GM21717 (cell line): ENCODE measurements around the gene KRT72.

Experiments used
- ATAC-seq: cut with Tn5 transposase; IDR thresholded peaks from one replicate; pipeline ENCODE4 v1.9.1; 2021; ENCODE audit warnings: mild to moderate bottlenecking, moderate library complexity; ENCODE audit not compliant: unreplicated experiment

KRT72 gene

DNA sequence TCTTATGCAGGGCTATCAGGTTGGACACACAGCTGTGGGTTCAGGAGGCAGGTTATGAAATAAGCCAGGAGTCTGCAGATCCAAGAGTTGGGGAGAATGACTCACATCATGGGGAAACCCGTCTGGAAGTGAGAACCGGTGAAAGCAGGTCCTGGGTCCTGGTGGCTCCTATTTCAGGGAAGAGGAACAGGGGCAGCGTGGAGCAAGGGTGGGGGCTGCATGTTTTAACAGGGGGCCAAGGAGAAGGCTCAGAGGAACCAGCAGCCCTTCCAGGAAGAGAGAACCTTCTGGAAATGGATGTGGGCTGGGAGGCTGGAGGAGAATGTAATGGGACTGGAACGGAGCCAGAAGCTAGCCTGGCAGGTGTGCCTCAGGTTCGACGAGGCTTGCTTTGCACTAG is 19.8 kb downstream of the KRT72 start:
- no peak for ATAC-seq

DNA sequence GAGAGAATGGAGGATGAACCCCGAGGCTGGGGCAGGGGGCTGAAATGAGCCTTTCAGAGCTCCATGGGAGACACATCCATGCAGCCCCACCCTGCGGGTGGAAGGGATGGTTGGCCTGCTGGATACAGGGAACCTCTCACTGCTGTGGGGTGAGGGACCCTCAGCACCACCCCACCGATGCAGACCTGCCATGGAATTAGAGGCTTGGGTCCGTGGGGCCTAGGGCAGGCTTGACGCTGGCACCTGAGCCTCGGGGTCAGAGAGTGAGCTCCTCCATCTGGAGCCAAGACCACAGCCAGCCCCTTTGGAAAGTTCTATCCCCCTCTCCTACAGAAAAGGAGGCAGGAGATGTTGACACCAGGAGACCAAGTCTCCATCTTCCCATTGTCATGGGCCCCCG is 20.2 kb downstream of the KRT72 start:
- ATAC-seq = no peak

GRCh38 chr12:52580496-52580895 is 20.8 kb downstream of the KRT72 start:
- no peak for ATAC-seq

- no peak for ATAC-seq
These were observed 21.5 kb downstream of the KRT72 start for GRCh38 chr12:52579468-52580465.

GRCh38 chr12:52578469-52578868 is 22.8 kb downstream of the KRT72 start:
- no peak for ATAC-seq

- ATAC-seq = no peak
These were observed 23.9 kb downstream of the KRT72 start for GRCh38 chr12:52577316-52577715.

- no peak for ATAC-seq
These were observed 25.3 kb downstream of the KRT72 start for GRCh38 chr12:52575948-52576347.

- no peak for ATAC-seq
These were observed 26.0 kb downstream of the KRT72 start for GRCh38 chr12:52575256-52575655.

GRCh38 chr12:52573743-52574142 is 27.5 kb downstream of the KRT72 start, which contains the start of gene KRT74:
Gene KRT74, minus strand, starts transcription at chr12:52573843. Its CDS starts 66 bp downstream, at chr12:52573777.
- no peak for ATAC-seq

DNA sequence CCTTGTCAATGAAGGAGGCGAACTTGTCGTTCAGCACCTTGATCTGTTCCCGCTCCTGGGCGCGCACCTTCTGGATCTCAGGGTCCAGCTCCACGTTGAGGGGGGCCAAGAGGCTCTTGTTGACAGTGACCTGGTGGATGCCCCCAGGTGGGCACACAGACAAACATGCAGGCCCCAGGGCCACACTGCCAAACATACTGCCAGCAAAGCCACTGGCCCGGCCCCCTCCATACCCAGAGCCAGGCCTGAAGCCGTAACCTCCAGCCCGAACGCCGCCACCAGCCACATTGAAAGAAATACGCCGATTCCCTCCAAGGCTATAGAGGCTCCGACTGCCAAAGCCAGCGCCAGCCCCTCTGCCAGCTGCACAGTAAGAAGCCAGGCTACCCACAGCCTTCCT is 28.0 kb downstream of the KRT72 start:
- ATAC-seq = no peak

- no peak for ATAC-seq
These were observed 30.8 kb downstream of the KRT72 start for GRCh38 chr12:52570511-52570910.

DNA sequence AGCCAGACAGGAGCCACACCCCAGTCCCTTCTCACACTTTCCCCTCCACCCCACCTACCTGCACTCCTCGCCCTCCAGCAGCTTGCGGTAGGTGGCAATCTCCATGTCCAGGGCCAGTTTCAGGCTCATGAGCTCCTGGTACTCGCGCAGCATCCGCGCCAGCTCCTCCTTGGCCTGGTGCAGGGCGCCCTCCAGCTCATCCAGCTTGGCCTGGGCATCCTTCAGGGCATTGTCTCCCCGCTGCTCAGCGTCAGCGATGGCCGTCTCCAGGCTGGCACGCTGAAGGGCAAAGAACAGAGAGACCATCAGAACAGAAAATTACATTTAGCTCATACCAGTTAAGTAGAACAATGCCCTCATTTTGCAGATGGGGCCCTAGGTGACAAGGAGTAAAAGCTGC is 33.2 kb downstream of the KRT72 start:
- no peak for ATAC-seq

DNA sequence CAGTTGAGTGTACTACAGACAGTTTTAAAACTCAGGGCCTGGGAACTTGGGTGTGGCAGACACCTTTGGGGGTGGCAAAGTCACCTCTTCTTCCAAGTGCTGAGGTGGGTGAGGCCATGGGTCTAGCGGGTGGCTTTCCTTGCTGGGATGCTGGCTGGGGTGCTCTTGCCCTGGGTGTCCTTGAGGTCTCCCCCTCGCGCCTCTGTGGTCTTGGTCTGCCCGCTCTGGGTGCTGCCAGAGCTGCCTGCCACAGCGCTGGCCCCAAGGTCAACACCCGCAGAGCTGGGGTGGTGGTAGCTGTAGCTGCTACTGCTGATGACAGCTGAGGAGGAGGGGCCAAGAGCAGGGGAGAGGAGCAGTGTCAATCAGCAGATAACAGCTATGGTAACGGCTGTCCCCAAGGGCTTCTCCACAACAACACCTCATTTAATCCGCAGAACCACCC is 34.4 kb downstream of the KRT72 start:
- ATAC-seq = no peak

- no peak for ATAC-seq
These were observed 36.7 kb downstream of the KRT72 start for GRCh38 chr12:52564582-52564981.

- no peak for ATAC-seq
These were observed 39.3 kb downstream of the KRT72 start for GRCh38 chr12:52561880-52562449.

DNA sequence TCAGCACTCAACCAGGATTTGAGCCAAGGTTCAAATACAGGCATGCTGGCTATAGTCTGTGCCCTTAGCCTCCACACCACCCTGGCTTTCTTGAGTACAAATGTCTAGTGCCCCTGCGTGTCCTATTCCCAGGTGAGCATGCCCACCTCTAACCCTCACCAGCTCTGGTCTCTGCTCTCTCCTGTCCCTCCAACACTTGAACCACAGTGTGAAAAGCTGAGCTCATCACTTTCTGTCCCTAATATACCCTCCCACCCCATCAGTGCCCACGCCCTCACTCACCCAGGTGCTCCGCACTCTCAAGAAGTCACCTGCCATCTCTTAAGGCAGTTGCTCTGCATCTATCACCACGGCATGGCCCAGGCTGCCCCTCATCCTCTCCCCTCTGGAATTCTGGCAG is 41.3 kb downstream of the KRT72 start:
- no peak for ATAC-seq

DNA sequence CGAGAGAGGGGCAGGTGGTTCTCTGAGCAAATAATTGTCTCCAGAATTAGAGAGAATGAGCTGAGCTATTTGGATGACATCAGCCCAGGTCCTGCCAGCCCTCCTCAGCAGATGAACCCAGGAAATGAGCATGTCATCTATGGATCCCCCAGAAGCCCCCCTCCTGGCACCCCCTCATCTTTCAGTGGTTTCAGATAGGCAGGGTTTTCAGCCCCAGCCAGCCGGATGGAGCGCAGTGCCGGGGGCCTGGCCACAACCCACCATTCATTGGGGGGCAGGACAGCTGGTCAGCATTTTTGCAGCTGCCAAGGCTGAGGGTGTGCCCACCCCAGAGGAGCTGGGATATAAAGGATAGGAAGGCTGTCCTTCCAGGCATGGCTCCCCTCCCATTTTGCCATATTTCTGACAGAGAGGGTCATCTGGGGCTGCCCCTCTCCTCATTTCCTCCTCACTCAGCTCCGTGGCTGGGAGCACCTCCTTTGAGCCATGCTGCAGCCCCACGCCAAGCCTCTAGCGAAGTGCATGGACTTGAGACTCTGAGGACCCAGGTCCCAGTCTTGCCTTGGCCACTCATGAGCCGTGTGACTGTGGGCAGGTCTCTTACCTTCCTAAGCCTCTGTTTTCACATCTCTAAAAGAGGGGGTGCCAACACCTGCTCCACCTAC is 42.4 kb downstream of the KRT72 start:
- no peak for ATAC-seq

- ATAC-seq = no peak
These were observed 43.8 kb downstream of the KRT72 start for GRCh38 chr12:52557476-52557875.

DNA sequence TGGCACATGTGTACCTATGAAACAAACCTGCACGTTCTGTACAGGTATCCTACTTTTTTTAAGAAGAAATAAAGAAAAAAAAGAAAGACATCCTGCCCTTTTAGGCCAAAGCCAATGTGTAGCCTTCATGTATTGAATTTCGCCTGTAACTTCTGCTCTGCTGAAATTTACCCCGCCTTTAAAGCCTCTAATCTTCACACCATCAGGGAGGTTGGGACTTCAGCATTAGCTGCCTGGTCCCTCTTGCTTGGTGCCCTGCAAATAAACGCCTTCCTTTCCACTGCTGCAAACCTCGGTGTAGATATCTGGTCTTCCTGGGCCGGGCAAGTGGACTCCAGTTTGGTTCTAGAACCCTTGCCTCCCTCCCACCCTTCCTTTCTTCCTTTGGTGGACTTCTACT is 45.7 kb downstream of the KRT72 start:
- no peak for ATAC-seq

- ATAC-seq = no peak
These were observed 48.5 kb downstream of the KRT72 start, which contains the start of gene KRT71 for GRCh38 chr12:52552681-52553195. Gene KRT71, minus strand, starts transcription at chr12:52553145. Its CDS starts 68 bp downstream, at chr12:52553077.

GRCh38 chr12:52552055-52552454 is 49.2 kb downstream of the KRT72 start:
- no peak for ATAC-seq
